H54 (cell line): ENCODE measurements around the gene TEX2.

Source experiments
- DNase-seq: peaks from one replicate; pipeline ENCODE4 v3.0.0; 2011; ENCODE audit warnings: low spot score, mixed read lengths; ENCODE audit not compliant: insufficient read length
- FAIRE-seq: peaks from 3 replicates; lab custom pipeline; 2011; peaks lifted over from hg19 to GRCh38; lab: Jason Lieb, UNC
- POLR2A ChIP-seq: IDR thresholded peaks from 2 replicates; pipeline ENCODE4 v1.6.1; 2011; ENCODE audit warnings: low read depth, mild to moderate bottlenecking, low read length

The TEX2 gene

DNA sequence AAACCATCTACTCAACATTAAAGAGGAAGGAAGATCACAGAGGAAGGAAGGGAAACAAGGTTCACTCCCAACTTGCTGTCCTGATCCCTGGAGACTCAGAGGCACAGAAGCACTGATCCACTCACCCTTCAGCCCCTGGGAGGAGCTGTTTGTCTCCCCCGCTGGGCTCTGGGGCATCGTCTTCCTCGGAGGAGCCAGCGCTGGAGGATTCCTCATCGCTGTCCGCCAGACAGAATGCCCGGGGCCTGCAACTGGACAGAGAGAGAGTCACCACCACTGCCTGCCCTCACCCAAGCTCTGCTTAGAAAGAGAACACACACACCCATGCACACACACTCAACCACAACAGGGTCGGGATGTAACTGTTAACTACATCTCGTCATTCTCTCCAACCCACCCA, 108.3 kb downstream of the TEX2 start:
- FAIRE-seq = no peak

DNA sequence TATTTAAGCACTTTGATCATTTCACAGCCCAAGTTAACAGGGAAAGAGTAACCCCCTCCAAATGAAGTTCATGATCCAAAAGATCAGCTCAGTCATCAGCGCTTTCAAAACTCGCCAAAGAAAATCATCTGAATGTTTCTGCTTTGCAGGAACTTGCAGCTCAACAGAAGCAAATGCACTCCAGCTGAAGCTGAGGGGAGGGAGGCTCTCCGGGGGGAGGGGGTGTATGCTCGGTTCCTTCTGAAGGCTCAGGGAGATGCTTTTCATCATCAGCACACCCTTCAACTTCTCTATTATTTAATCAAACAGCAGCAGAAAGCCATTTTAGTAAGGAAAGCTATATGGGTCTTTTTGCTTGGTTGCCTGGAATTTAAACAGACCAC, 108.8 kb downstream of the TEX2 start:
- DNase-seq = no peak
- TF ChIP-seq POLR2A = no peak
- no peak for FAIRE-seq

More for the DNA sequence above, 108.3 kb downstream of the TEX2 start:
- no peak for DNase-seq
- no peak for TF ChIP-seq POLR2A

DNA sequence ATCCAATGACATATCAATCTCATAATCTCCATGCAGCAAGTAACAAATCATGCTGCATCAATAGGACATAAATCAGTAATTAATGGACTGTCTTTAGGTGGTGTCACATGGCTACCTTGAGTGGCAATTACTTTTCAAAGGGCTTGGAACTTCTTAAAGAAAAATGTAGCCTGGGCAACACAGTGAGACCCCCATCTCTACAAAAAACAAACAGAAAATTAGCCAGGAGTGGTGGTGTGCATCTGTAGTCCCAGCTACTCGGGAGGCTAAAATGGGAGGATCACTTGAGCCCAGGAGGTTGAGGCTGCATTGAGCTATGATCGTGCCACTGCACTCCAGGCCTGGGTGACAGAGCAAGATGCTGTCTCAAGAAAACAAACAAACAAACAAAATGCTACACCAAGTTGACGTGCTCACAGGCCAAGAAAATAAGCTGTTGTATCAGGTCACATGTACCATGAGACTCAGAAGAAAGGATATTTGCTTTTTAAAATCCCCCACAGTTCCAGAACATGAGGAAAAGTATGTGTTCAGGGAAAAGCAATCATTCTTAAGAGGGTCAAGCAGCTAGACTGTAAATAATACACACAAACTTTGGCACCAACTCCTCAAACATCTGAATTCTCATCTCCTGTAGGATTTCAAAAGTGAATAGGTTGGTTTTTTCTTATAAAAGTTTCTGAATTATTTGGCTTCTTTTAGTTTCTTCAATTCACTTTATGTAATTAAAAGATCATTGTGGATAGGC, 109.3 kb downstream of the TEX2 start:
- FAIRE-seq (no peak), DNase-seq (no peak)
- no peak for TF ChIP-seq POLR2A

DNA sequence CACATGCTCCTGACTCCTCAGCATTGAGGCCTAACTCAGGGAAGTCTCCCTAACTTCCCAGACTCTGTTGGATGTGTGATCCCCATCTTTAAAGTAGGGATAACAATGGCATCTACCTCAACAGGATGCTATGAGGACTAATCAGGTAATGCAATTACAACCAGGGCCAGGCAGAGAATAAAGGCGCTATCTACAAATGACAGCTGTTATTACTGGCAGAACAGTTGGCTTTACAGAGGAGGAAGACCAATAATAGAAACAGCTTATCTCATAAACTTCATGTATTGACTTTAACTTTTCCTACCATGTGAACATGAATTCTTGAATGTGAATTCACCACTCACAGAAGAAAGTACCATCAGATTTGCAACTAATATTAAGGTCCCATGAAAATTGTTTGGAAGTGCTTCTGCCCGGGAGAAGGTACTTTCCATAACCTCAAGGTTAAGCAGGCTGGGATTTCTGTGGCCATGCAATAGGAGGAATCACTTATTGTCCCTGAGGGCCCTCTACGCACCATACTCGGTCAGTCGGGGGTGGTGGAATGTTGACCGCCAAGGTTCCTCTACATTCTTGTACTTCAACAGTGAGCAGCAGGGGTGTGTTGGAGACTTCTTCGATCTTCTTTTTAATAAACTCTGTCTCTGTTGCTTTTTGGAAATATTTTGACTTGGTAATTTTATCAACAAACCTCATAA, 110.5 kb downstream of the TEX2 start:
- no peak for FAIRE-seq
- no peak for DNase-seq
- TF ChIP-seq POLR2A = no peak

DNA sequence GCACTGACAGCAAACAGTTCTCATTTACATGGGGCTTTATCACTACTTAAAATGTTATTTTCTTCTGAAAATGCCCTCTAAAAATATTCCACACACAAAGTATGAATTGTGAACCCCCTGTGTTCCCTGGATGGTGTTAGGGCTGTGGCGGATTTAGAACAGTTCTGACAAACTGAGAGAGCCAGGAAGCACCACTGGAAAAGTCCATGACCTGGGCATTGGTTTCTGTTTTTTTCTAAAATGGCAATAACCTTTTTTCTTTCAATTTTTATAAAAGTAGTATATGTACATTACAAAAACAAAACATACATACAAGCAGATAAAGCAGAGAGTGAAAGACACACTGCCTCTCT, 112.1 kb downstream of the TEX2 start:
- no peak for FAIRE-seq
- no peak for TF ChIP-seq POLR2A
- DNase-seq = no peak

DNA sequence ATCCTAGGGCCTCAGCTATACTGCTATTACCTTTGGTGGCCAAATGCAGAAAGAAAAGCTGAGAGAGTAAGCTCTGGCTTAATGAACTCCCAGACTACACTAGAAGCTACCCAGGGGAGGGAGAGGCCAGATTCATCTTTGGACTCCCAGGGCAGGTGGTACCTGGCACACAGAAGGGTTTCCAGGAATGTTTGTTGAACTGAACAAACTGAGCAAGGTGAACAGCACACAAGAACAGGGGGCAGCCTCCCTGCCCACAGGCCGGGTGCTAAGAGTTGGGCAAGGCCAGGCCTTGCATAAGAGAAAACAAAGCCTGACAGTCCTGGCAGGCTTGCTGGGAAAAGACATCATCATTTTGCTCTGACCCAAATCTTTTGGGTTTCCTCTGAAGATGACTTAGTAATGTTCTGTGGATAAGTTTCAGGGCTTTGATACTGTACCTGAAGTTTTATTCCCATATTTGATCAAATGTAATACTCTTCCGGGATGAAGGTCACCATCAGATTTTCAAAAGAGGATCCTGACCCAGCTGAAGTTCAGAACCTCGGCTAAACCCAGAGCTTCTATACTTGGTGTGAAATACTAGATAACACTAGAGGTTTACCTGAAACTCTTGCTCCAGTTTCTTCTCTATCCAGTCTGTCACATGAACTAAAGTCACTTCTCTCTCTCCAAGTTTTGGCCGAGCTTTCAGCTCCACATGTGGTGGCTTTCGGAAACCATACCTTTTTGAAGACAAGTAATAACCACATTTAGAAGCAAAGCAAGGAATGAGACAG, 112.6 kb downstream of the TEX2 start:
- TF ChIP-seq POLR2A = no peak
- FAIRE-seq = no peak
- DNase-seq = no peak

DNA sequence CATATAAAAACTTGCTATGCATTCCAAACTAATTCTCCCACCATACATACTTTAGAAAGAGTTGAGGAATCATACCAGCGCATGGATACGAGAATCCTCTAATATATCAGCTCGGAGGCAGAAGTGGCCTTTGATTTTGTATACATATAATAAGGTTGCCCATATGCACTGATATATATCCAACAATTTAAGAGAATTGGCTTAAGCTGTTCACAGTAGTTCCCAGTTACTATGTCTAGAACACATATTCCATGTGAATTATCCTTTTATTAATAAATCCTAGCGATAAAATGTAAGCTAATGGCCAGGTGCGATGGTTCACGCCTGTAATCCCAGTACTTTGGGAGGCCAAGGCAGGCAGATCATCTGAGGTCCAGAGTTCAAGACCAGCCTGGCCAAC, 113.9 kb downstream of the TEX2 start:
- TF ChIP-seq POLR2A = no peak
- FAIRE-seq = no peak
- no peak for DNase-seq

DNA sequence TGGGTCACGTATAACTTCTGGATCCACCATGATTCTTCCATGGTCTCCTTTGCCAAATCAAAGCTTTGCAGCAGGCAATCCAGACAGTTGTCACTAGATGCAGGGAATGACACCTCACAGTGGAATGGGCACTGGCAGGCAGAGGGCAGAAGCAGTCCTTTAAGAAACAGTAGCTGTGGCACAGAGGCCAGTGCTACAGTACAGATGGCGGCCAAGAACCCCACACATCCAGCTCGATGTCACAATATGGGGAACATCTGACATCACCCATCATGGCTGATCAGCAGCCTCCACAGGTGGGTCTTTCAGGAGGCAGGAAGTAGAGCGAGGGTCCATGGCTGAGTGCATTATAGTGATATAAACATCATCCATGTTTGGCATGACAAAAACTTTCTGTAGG, 114.4 kb downstream of the TEX2 start:
- FAIRE-seq (no peak), DNase-seq (no peak)
- TF ChIP-seq POLR2A = no peak

DNA sequence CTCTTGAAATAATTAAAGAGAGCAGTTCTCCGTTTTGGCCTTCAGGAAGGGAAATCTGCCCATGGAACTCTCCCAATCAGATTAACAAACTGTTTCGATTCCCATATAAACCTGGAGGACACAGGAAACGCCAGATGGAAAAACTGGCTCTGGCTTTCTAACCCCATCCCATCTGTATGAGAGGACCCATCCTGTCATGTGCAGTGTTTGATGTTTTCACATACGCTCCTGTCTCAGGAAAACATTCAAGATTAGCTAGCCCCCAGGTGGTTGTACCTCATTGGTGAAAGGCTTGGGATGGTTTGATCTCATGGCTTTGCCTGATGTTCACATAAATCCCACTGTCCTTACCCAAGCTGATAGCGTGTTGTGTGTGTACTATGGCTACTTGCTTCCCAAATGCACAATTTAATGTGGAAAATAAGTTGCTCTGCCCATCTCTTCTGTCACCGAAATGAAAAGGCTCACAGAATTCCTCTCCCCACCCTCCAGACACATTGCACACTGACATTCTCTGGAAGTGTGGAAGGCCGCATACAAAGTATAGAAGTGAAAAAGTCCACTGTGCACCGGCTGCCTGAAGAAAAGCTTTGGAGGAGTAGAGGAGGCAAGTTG, 114.9 kb downstream of the TEX2 start:
- FAIRE-seq (no peak), DNase-seq (no peak)
- TF ChIP-seq POLR2A = peak; percentile 28; the same call in 1 of the 2 replicates

DNA sequence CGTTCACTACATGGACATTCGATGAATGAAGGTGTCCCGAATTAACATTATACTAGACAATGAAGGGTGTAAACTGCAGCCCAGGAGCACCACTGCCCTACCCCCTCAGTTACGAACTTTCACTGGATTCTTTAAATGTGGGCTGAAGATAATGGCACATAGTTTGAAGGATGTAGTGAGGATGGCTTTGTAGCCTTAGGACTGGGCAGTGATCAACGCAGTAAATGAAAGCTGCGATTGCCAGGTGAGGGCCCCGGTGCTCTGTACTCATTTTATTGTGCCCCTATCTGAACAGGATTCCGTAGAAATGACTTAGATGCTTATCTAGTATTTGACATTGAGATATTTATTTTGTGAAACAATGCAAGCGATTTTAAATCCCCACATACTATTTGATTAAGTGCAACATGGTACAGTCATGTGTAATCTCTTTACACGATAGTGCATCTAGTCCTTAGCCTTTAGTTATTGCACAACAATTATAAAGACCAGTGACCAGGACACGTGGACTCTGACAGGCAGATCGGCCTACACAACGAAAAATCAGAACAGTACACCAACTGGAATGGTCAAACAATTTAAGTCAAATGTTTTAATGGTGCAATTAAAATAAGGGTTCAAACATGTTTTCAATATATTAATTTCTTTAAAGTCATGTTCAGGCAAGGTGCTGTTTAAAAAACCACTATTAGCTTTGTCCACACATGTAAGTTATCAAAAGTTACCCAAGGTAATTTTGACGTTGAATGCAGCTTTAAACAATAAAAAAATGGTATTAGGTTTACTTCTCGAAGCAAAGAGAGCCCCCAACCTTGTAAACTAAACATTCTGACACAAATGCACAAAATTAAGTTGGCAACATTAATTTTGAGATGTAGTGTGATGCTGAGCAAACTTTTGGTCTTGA, 115.7 kb downstream of the TEX2 start:
- FAIRE-seq = no peak
- TF ChIP-seq POLR2A = peak; percentile 62
- no peak for DNase-seq

DNA sequence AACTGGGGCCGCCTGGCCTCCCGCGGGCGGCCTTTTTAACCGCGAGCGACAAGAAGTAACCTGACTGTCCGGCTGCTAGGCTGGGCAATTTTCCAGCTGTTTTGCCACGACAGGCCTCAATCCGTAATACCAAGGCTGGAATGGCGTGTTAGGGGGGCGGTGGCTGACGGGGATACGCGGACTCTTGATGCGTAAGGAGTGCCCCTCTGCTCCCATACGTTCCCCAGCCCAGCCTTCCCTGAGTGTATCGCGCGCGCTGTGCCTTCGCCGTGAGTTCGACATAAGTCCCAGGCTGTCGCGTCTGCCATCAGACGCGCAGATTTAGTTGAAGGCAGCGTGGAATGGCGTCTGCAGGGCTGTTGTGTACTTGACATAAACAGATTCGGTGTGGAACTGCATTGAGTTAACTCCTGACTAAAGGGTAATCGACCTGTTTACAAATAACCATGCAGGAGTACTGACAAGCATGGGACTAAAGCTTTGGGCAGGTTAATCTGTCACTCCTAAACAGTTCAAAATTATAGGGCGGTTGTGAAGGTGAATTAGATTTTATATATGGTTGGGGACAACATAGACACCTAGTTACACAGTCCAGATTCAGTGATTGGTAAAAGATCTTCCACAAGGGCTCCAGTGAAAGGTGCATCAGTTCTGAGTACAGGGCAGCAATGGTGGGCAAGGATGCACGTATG, 116.5 kb downstream of the TEX2 start:
- 0 out of 2 replicates have a peak, but pooled peaks have one; percentile 34 for TF ChIP-seq POLR2A
- DNase-seq (no peak), FAIRE-seq (no peak)

DNA sequence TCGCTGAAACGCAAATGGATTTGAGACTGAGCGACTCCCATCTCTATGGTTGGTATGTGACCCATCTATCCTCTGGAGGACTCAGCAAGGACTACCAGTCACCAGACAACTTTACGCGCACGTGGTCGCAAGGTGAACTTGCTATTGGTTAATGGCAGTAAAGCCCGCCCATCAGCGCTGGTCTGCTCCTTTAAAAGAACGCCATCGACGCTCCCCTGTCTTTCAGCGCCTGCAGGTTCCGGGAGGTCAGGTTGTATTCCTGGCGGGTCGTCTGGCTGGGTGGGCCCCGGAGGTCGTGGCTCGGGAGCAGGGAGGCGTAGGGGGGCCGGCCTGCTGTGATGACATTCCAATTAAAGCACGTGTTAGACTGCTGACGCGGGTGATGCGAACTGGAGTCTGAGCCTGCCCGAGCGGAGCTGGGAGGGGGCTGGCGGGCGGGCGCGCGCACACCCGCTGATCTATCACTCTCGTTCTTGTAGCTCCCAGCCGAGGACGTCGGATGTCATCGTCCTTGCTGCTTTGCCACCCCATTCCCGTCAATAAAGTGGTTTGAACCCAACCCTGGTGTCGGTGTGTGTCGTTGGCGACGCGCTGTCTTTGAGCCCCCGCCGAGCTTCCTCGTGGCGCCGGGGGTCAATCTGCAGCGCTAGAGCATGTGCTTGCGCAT, 117.2 kb downstream of the TEX2 start:
- peak; percentile 93 for DNase-seq
- FAIRE-seq = peak; percentile 98
- peak; percentile 97 for TF ChIP-seq POLR2A
